ENCODE data around the gene VIM. TPM values are rescaled to one million over a fixed set of nuclear protein-coding genes. Genes with fewer than 3 reads are reported as not detected.

The VIM gene
- total and polyA plus RNA-seq, 2 experiments from 2014 or later = 131 to 228 TPM

GRCh38 chr10:17209302-17209701 is 18.7 kb upstream of the VIM start:
- H3K9me3 Mint-ChIP-seq = no peaks in the 10 kb centered on the region; the same call in 2 of the 3 replicates
- peak overlapping the region; percentile 15 for H3K27ac Mint-ChIP-seq
- Histone ChIP-seq H3K27me3 (ENCODE audit: insufficient read depth) (no peaks in the 10 kb centered on the region), H3K27ac (ENCODE audit: low read depth) (no peak overlapping the region), H3K9me2 (ENCODE audit: insufficient read depth) (no peaks in the 10 kb centered on the region), H3K36me3 (ENCODE audit: insufficient read depth) (no peaks in the 10 kb centered on the region), H3F3A (replicated peaks; ENCODE audit: low read depth) (no peaks in the 10 kb centered on the region), H2AFZ (no peak overlapping the region), H3K4me2 (no peak overlapping the region), H4K20me1 (replicated peaks; ENCODE audit: insufficient read depth) (no peaks in the 10 kb centered on the region), H3K4me3 (no peak overlapping the region), H3K4me1 (ENCODE audit: insufficient read depth) (no peaks in the 10 kb centered on the region), H3K79me2 (replicated peaks; ENCODE audit: insufficient read depth) (no peaks in the 10 kb centered on the region)
- H3K36me3 Mint-ChIP-seq (ENCODE audit: low read depth) = no peaks in the 10 kb centered on the region
- DNase-seq (ENCODE audit: low spot score) (no peak), ATAC-seq (no peak)
- peaks cover 3% of the 10 kb centered on the region for H3K27me3 Mint-ChIP-seq (ENCODE audit: insufficient read depth, low read depth, poor library complexity)
- TF ChIP-seq, protein P1, sequence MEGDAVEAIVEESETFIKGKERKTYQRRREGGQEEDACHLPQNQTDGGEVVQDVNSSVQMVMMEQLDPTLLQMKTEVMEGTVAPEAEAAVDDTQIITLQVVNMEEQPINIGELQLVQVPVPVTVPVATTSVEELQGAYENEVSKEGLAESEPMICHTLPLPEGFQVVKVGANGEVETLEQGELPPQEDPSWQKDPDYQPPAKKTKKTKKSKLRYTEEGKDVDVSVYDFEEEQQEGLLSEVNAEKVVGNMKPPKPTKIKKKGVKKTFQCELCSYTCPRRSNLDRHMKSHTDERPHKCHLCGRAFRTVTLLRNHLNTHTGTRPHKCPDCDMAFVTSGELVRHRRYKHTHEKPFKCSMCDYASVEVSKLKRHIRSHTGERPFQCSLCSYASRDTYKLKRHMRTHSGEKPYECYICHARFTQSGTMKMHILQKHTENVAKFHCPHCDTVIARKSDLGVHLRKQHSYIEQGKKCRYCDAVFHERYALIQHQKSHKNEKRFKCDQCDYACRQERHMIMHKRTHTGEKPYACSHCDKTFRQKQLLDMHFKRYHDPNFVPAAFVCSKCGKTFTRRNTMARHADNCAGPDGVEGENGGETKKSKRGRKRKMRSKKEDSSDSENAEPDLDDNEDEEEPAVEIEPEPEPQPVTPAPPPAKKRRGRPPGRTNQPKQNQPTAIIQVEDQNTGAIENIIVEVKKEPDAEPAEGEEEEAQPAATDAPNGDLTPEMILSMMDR (conservative IDR thresholded peaks at IDR 0.05; ENCODE audit: low read depth in 2 of 2) = no peak
- TF ChIP-seq EZH2 (IDR thresholded peaks at IDR 0.05; ENCODE audit: low read depth, unreplicated experiment) = no peak
- TF ChIP-seq CREB1 (CRISPR knock-in tag; IDR thresholded peaks at IDR 0.05; ENCODE audit: low read depth) = no peak
- no peak for TF ChIP-seq EZH2phosphoT487 (IDR thresholded peaks at IDR 0.05; ENCODE audit: unreplicated experiment)
- no peak for TF ChIP-seq POLR2AphosphoS5 (IDR thresholded peaks at IDR 0.05; ENCODE audit: low read depth)
- no peak for TF ChIP-seq ZNF331 (CRISPR knock-in tag; IDR thresholded peaks at IDR 0.05; ENCODE audit: low read depth)
- no peak for TF ChIP-seq ZNF114 (CRISPR knock-in tag; IDR thresholded peaks at IDR 0.05)
- no peak for TF ChIP-seq JUNB (IDR thresholded peaks at IDR 0.05; ENCODE audit: unreplicated experiment)
- no peak for TF ChIP-seq STAT1 (IDR thresholded peaks at IDR 0.05; ENCODE audit: unreplicated experiment)
- TF ChIP-seq, protein P2, sequence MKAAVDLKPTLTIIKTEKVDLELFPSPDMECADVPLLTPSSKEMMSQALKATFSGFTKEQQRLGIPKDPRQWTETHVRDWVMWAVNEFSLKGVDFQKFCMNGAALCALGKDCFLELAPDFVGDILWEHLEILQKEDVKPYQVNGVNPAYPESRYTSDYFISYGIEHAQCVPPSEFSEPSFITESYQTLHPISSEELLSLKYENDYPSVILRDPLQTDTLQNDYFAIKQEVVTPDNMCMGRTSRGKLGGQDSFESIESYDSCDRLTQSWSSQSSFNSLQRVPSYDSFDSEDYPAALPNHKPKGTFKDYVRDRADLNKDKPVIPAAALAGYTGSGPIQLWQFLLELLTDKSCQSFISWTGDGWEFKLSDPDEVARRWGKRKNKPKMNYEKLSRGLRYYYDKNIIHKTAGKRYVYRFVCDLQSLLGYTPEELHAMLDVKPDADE (IDR thresholded peaks at IDR 0.05) = no peak
- TF ChIP-seq REST (IDR thresholded peaks at IDR 0.05; ENCODE audit: unreplicated experiment) = no peak
- TF ChIP-seq NANOG (IDR thresholded peaks at IDR 0.05; ENCODE audit: borderline replicate concordance) = no peak
- TF ChIP-seq, protein P3, sequence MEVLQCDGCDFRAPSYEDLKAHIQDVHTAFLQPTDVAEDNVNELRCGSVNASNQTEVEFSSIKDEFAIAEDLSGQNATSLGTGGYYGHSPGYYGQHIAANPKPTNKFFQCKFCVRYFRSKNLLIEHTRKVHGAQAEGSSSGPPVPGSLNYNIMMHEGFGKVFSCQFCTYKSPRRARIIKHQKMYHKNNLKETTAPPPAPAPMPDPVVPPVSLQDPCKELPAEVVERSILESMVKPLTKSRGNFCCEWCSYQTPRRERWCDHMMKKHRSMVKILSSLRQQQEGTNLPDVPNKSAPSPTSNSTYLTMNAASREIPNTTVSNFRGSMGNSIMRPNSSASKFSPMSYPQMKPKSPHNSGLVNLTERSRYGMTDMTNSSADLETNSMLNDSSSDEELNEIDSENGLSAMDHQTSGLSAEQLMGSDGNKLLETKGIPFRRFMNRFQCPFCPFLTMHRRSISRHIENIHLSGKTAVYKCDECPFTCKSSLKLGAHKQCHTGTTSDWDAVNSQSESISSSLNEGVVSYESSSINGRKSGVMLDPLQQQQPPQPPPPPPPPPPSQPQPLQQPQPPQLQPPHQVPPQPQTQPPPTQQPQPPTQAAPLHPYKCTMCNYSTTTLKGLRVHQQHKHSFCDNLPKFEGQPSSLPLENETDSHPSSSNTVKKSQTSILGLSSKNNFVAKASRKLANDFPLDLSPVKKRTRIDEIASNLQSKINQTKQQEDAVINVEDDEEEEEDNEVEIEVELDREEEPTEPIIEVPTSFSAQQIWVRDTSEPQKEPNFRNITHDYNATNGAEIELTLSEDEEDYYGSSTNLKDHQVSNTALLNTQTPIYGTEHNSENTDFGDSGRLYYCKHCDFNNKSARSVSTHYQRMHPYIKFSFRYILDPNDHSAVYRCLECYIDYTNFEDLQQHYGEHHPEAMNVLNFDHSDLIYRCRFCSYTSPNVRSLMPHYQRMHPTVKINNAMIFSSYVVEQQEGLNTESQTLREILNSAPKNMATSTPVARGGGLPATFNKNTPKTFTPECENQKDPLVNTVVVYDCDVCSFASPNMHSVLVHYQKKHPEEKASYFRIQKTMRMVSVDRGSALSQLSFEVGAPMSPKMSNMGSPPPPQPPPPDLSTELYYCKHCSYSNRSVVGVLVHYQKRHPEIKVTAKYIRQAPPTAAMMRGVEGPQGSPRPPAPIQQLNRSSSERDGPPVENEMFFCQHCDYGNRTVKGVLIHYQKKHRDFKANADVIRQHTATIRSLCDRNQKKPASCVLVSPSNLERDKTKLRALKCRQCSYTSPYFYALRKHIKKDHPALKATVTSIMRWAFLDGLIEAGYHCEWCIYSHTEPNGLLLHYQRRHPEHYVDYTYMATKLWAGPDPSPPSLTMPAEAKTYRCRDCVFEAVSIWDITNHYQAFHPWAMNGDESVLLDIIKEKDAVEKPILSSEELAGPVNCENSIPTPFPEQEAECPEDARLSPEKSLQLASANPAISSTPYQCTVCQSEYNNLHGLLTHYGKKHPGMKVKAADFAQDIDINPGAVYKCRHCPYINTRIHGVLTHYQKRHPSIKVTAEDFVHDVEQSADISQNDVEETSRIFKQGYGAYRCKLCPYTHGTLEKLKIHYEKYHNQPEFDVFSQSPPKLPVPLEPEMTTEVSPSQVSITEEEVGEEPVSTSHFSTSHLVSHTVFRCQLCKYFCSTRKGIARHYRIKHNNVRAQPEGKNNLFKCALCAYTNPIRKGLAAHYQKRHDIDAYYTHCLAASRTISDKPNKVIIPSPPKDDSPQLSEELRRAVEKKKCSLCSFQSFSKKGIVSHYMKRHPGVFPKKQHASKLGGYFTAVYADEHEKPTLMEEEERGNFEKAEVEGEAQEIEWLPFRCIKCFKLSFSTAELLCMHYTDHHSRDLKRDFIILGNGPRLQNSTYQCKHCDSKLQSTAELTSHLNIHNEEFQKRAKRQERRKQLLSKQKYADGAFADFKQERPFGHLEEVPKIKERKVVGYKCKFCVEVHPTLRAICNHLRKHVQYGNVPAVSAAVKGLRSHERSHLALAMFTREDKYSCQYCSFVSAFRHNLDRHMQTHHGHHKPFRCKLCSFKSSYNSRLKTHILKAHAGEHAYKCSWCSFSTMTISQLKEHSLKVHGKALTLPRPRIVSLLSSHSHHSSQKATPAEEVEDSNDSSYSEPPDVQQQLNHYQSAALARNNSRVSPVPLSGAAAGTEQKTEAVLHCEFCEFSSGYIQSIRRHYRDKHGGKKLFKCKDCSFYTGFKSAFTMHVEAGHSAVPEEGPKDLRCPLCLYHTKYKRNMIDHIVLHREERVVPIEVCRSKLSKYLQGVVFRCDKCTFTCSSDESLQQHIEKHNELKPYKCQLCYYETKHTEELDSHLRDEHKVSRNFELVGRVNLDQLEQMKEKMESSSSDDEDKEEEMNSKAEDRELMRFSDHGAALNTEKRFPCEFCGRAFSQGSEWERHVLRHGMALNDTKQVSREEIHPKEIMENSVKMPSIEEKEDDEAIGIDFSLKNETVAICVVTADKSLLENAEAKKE (CRISPR knock-in tag; IDR thresholded peaks at IDR 0.05) = no peak
- no peak overlapping the region for H3K4me3 Mint-ChIP-seq
- peaks cover 28% of the 10 kb centered on the region for H3K4me1 Mint-ChIP-seq
